Activated naive CD8-positive, alpha-beta T cell treated with anti-CD3 and anti-CD28 coated beads, Interleukin-2, amount 50 U/mL, for 24 hours (primary cell): ENCODE data around the gene MAPKAP1.
"Not testable (repeated sequence)": the region's sequence is repeated elsewhere in the genome, so short reads cannot be mapped to it uniquely, and the experiment has no call there.

Experiments
- ATAC-seq: fragments of 150-1000 bp; cut with Tn5 transposase; one replicate; pipeline ENCODE4 v1.10.0; 2021
- DNase-seq: peaks from one replicate; pipeline ENCODE4 v3.0.0; 2021
- H3K27ac Mint-ChIP-seq: one replicate; pipeline ENCODE4 v1.8.0; 2021; ENCODE audit warnings: mild to moderate bottlenecking, mixed read lengths
- H3K27me3 Mint-ChIP-seq: one replicate; pipeline ENCODE4 v1.8.0; 2021; ENCODE audit warnings: mixed read lengths
- H3K36me3 Mint-ChIP-seq: one replicate; pipeline ENCODE4 v1.8.0; 2021; ENCODE audit warnings: low read depth, mixed read lengths
- H3K4me1 Mint-ChIP-seq: one replicate; pipeline ENCODE4 v1.8.0; 2021; ENCODE audit warnings: mixed read lengths
- H3K4me3 Mint-ChIP-seq: one replicate; pipeline ENCODE4 v1.8.0; 2021; ENCODE audit warnings: mild to moderate bottlenecking, moderate library complexity, mixed read lengths
- H3K9me3 Mint-ChIP-seq: one replicate; pipeline ENCODE4 v1.8.0; 2021; ENCODE audit warnings: mixed read lengths

MAPKAP1 gene

GRCh38 chr9:125574126-125574877 lies 132.7 kb downstream of the MAPKAP1 start:
- peaks cover 59% of the 10 kb centered on the region for H3K36me3 Mint-ChIP-seq

GRCh38 chr9:125572461-125572860 lies 134.5 kb downstream of the MAPKAP1 start:
- not testable (repeated sequence) for H3K4me1 Mint-ChIP-seq, H3K27me3 Mint-ChIP-seq, DNase-seq, H3K4me3 Mint-ChIP-seq, ATAC-seq, H3K27ac Mint-ChIP-seq
- Mint-ChIP-seq H3K9me3 (peaks cover 22% of the 10 kb centered on the region), H3K36me3 (peaks cover 54% of the 10 kb centered on the region)

More at GRCh38 chr9:125574126-125574877, 132.7 kb downstream of the MAPKAP1 start:
- Mint-ChIP-seq H3K4me1 (no peaks in the 10 kb centered on the region), H3K27me3 (no peaks in the 10 kb centered on the region), H3K27ac (no peak overlapping the region), H3K9me3 (peaks cover 22% of the 10 kb centered on the region), H3K4me3 (no peak overlapping the region)
- ATAC-seq (no peak), DNase-seq (no peak)

GRCh38 chr9:125571824-125572223 lies 135.2 kb downstream of the MAPKAP1 start:
- not testable (repeated sequence) for H3K27ac Mint-ChIP-seq, H3K4me3 Mint-ChIP-seq, H3K4me1 Mint-ChIP-seq, DNase-seq, H3K27me3 Mint-ChIP-seq, ATAC-seq
- Mint-ChIP-seq H3K9me3 (peaks cover 22% of the 10 kb centered on the region), H3K36me3 (peaks cover 56% of the 10 kb centered on the region)

DNA sequence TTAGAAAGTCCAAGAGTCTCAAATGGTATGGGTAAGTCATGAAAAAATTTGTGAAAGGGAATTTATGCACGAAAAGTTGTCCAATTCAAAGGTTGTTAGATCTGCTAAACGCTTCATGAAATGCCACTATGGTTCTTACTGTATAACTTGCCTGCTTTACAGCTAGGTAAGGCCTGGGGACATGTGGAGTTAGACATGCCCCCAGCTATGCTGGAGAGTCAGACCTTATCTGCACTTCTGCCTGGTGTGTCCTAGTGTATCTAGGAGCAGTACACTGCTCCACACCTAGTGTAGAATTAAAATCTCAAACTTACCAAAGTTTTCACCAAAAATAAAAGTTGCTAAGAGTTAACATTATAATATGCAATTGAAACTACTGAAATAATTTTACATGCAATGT lies 136.8 kb downstream of the MAPKAP1 start:
- DNase-seq (no peak), ATAC-seq (no peak)
- Mint-ChIP-seq H3K27me3 (no peaks in the 10 kb centered on the region), H3K9me3 (peaks cover 22% of the 10 kb centered on the region), H3K36me3 (peaks cover 52% of the 10 kb centered on the region), H3K4me1 (peaks cover 13% of the 10 kb centered on the region), H3K4me3 (no peak overlapping the region), H3K27ac (no peak overlapping the region)

DNA sequence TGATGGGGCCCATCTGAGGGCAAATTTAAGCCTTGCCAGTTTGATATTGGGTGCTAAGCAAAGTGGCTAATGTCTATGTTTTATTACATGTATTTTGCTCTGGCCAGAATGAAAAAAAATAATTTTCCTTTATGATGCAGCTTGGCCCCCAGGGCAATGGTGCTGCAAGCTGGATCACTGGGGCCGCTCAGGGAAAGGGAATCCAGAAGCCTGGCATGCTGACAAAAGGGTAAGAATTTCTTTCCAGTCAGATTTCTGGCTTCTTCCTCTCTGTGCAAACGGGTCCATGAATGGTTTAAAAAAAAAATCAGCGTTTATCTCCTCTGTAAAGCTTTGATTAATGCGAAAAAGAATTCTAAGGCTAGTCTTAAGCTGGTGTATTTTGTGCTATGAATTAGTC lies 138.4 kb downstream of the MAPKAP1 start:
- Mint-ChIP-seq H3K4me1 (peaks cover 25% of the 10 kb centered on the region), H3K36me3 (peaks cover 43% of the 10 kb centered on the region), H3K27ac (no peak overlapping the region), H3K4me3 (no peak overlapping the region), H3K27me3 (no peaks in the 10 kb centered on the region), H3K9me3 (peaks cover 12% of the 10 kb centered on the region)
- no peak for DNase-seq
- no peak for ATAC-seq

GRCh38 chr9:125566051-125566450 lies 141.0 kb downstream of the MAPKAP1 start:
- H3K9me3 Mint-ChIP-seq, H3K27ac Mint-ChIP-seq, DNase-seq, H3K4me3 Mint-ChIP-seq, H3K27me3 Mint-ChIP-seq, ATAC-seq: not testable (repeated sequence)
- Mint-ChIP-seq H3K36me3 (peaks cover 18% of the 10 kb centered on the region), H3K4me1 (peaks cover 49% of the 10 kb centered on the region)

DNA sequence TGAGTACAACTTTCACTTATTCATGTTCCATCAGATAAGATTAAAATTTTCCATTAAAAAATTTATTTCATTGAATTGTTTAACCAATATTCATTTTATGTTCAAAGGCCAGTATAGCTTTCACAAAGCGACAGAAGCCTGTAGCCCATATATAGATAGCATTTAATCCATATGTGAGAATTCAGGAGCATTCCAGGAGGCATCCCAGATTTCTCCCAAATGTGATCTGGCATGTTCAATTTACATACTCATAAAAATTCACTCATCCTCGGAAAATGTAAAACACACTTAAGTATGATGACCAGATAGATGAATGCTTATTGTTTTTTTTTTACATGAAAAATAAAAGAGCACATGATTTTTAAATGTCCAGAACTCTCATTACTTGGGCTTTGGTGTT lies 141.9 kb downstream of the MAPKAP1 start:
- no peak overlapping the region for H3K4me3 Mint-ChIP-seq
- H3K9me3 Mint-ChIP-seq, result no peaks in the 10 kb centered on the region
- peaks cover 55% of the 10 kb centered on the region for H3K4me1 Mint-ChIP-seq
- H3K27me3 Mint-ChIP-seq, result no peaks in the 10 kb centered on the region
- no peak overlapping the region for H3K27ac Mint-ChIP-seq
- ATAC-seq (no peak), DNase-seq (no peak)
- H3K36me3 Mint-ChIP-seq, result peaks cover 19% of the 10 kb centered on the region

- Mint-ChIP-seq H3K4me3 (no peak overlapping the region), H3K4me1 (peaks cover 55% of the 10 kb centered on the region), H3K36me3 (peaks cover 17% of the 10 kb centered on the region), H3K27ac (no peak overlapping the region), H3K27me3 (no peaks in the 10 kb centered on the region), H3K9me3 (no peaks in the 10 kb centered on the region)
- DNase-seq (no peak), ATAC-seq (no peak)
These were observed 142.4 kb downstream of the MAPKAP1 start for GRCh38 chr9:125564631-125565030.

GRCh38 chr9:125561509-125562148 lies 145.4 kb downstream of the MAPKAP1 start:
- DNase-seq (no peak), ATAC-seq (peak; percentile 87)
- peaks cover 22% of the 10 kb centered on the region for H3K36me3 Mint-ChIP-seq

GRCh38 chr9:125559894-125560293 lies 147.1 kb downstream of the MAPKAP1 start:
- Mint-ChIP-seq H3K36me3 (peaks cover 20% of the 10 kb centered on the region), H3K9me3 (no peaks in the 10 kb centered on the region), H3K27me3 (no peaks in the 10 kb centered on the region), H3K27ac (no peak overlapping the region), H3K4me1 (peaks cover 40% of the 10 kb centered on the region), H3K4me3 (no peak overlapping the region)
- no peak for DNase-seq
- ATAC-seq, result no peak

More at GRCh38 chr9:125561509-125562148, 145.4 kb downstream of the MAPKAP1 start:
- Mint-ChIP-seq H3K4me3 (peak overlapping the region; percentile 41), H3K27me3 (no peaks in the 10 kb centered on the region), H3K27ac (peak overlapping the region; percentile 74), H3K9me3 (no peaks in the 10 kb centered on the region), H3K4me1 (peaks cover 51% of the 10 kb centered on the region)

- no peak overlapping the region for H3K27ac Mint-ChIP-seq
- no peak for DNase-seq
These were observed 147.8 kb downstream of the MAPKAP1 start for GRCh38 chr9:125559194-125559593.

DNA sequence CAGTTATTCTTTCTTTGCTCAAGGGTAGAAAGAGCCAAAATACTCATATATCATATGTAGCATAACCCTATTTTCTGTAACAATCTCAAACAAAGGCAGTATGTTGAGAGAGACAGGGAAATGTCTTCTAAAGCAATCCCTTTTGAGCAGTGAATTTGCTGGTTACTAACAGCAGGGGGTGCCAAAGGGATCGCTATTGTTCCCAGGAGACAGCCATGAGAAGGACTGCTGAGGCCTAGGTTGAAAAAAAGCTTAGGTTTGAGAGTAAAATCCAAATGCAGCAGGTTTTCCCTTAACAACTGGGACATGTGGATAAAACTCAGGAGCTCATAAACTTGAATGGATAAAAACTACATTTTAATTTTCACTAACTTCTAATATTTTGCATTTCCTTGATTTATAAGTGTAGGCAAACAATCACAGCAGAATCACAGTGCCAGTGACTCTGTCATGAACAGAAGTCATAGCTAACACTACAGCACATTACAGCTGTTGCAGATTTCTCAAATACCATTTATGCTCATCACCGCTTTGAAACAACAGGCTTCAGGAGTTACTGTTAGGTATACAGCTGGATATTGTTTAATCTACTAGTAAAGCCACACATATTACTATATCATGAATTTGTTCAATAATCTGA lies 148.4 kb downstream of the MAPKAP1 start:
- H3K27ac Mint-ChIP-seq, result no peak overlapping the region
- no peaks in the 10 kb centered on the region for H3K9me3 Mint-ChIP-seq
- peaks cover 18% of the 10 kb centered on the region for H3K36me3 Mint-ChIP-seq
- no peak overlapping the region for H3K4me3 Mint-ChIP-seq
- DNase-seq, result peak; percentile 62
- no peak for ATAC-seq
- peaks cover 30% of the 10 kb centered on the region for H3K4me1 Mint-ChIP-seq
- H3K27me3 Mint-ChIP-seq, result no peaks in the 10 kb centered on the region

More at GRCh38 chr9:125559194-125559593, 147.8 kb downstream of the MAPKAP1 start:
- Mint-ChIP-seq H3K36me3 (peaks cover 17% of the 10 kb centered on the region), H3K4me3 (no peak overlapping the region), H3K27me3 (no peaks in the 10 kb centered on the region), H3K9me3 (no peaks in the 10 kb centered on the region), H3K4me1 (peaks cover 33% of the 10 kb centered on the region)
- ATAC-seq, result no peak

DNA sequence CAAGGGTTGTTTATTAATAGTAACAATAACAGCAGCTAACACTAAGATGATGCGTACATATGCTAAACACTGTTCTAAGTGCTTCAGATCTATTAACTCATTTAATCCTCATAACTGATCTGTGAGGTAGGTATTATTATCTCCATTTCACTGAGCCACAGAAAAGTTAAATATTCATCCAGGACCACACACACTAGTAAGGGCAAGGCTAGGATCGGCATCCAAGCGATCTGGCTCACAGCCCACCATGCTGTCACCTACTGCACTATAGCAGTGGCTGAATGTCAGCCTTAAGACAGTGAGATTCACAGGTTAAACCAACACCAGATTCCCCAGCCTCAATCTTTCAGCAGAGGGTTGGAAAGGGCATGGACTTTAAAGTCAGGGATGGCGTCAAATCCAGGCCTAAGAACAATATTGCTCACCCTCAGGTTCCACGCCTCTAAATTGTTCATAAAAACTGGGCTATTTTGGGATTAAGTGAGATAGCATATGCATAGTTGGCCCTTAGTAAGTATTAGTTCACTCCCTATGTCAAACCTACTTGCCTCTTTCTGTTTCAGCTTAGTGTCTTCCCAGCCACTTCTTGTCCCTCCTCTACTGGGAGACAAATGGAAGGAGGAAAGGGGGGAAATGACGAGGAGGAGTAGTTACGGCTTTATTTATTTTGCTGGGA lies 150.8 kb downstream of the MAPKAP1 start:
- no peak overlapping the region for H3K27ac Mint-ChIP-seq
- H3K9me3 Mint-ChIP-seq, result no peaks in the 10 kb centered on the region
- peaks cover 18% of the 10 kb centered on the region for H3K36me3 Mint-ChIP-seq
- no peak overlapping the region for H3K4me3 Mint-ChIP-seq
- no peak for ATAC-seq
- peaks cover 7% of the 10 kb centered on the region for H3K4me1 Mint-ChIP-seq
- no peaks in the 10 kb centered on the region for H3K27me3 Mint-ChIP-seq
- DNase-seq, result no peak

- DNase-seq, result no peak
- no peaks in the 10 kb centered on the region for H3K4me1 Mint-ChIP-seq
- no peak overlapping the region for H3K27ac Mint-ChIP-seq
- ATAC-seq, result no peak
- H3K9me3 Mint-ChIP-seq, result no peaks in the 10 kb centered on the region
- H3K36me3 Mint-ChIP-seq, result peaks cover 16% of the 10 kb centered on the region
- H3K27me3 Mint-ChIP-seq, result no peaks in the 10 kb centered on the region
- H3K4me3 Mint-ChIP-seq, result no peak overlapping the region
These were observed 152.3 kb downstream of the MAPKAP1 start for GRCh38 chr9:125554726-125555125.
